GM23338 (cell line): ENCODE measurements around the gene FAM228B. TPM values are rescaled to one million over a fixed set of nuclear protein-coding genes. Genes with fewer than 3 reads are reported as not detected.

Experiments used
- ATAC-seq: fragments of 200-7000 bp; cut with Tn5 transposase; 3 replicates; pipeline ENCODE4 v1.9.1; 2020
- DNase-seq: peaks from one replicate; pipeline ENCODE4 v3.0.0-alpha.2; 2015; ENCODE audit warnings: low spot score
- H2AFZ ChIP-seq: fragments of 200-600 bp; sonication (generic); 2 replicates; pipeline ENCODE4 v1.8.0; 2016; ENCODE audit warnings: antibody characterized with exemption, mild to moderate bottlenecking, moderate library complexity
- H3F3A ChIP-seq: fragments of 200-600 bp; sonication (generic); replicated peaks from 2 replicates; pipeline ENCODE4 v1.8.0; 2017; ENCODE audit warnings: antibody characterized with exemption, mixed run types, low read depth
- H3K27ac ChIP-seq: fragments of 200-600 bp; sonication (generic); 2 replicates; pipeline ENCODE4 v1.6.1; 2016; ENCODE audit warnings: low read depth
- H3K27me3 ChIP-seq: fragments of 200-600 bp; sonication (generic); 2 replicates; pipeline ENCODE4 v1.8.0; 2016; ENCODE audit warnings: mild to moderate bottlenecking, mixed run types, moderate library complexity; ENCODE audit not compliant: insufficient read depth
- H3K36me3 ChIP-seq: fragments of 200-600 bp; sonication (generic); 2 replicates; pipeline ENCODE4 v1.8.0; 2016; ENCODE audit warnings: mild to moderate bottlenecking; ENCODE audit not compliant: insufficient read depth
- H3K4me1 ChIP-seq: fragments of 200-600 bp; sonication (generic); 2 replicates; pipeline ENCODE4 v1.8.0; 2016; ENCODE audit warnings: mild to moderate bottlenecking, moderate library complexity; ENCODE audit not compliant: insufficient read depth
- H3K4me2 ChIP-seq: fragments of 200-600 bp; sonication (generic); 2 replicates; pipeline ENCODE4 v1.7.1; 2017; ENCODE audit warnings: mixed run types
- H3K4me3 ChIP-seq: fragments of 200-600 bp; sonication (generic); 2 replicates; pipeline ENCODE4 v1.6.1; 2016; ENCODE audit warnings: mixed run types
- H3K79me2 ChIP-seq: fragments of 200-600 bp; sonication (generic); replicated peaks from 2 replicates; pipeline ENCODE4 v1.8.0; 2017; ENCODE audit warnings: mild to moderate bottlenecking; ENCODE audit not compliant: insufficient read depth
- H3K9me2 ChIP-seq: fragments of 200-600 bp; sonication (generic); 2 replicates; pipeline ENCODE4 v1.8.0; 2017; ENCODE audit not compliant: insufficient read depth
- H4K20me1 ChIP-seq: fragments of 200-600 bp; sonication (generic); replicated peaks from 2 replicates; pipeline ENCODE4 v1.8.0; 2017; ENCODE audit warnings: mild to moderate bottlenecking; ENCODE audit not compliant: insufficient read depth
- H3K27ac Mint-ChIP-seq: 2 replicates; pipeline ENCODE4 v1.8.0; 2020; ENCODE audit warnings: inconsistent platforms, mild to moderate bottlenecking, moderate library complexity, mixed read lengths
- H3K27me3 Mint-ChIP-seq: 3 replicates; pipeline ENCODE4 v1.8.0; 2022; ENCODE audit warnings: low read depth, mild to moderate bottlenecking, moderate library complexity, mixed read lengths, inconsistent platforms; ENCODE audit not compliant: insufficient read depth, poor library complexity
- H3K36me3 Mint-ChIP-seq: 3 replicates; pipeline ENCODE4 v1.8.0; 2021; ENCODE audit warnings: low read depth, mild to moderate bottlenecking, inconsistent platforms, moderate library complexity, mixed read lengths
- H3K4me1 Mint-ChIP-seq: 3 replicates; pipeline ENCODE4 v1.8.0; 2020; ENCODE audit warnings: mild to moderate bottlenecking, inconsistent platforms, mixed read lengths
- H3K4me3 Mint-ChIP-seq: 3 replicates; pipeline ENCODE4 v1.8.0; 2021; ENCODE audit warnings: moderate library complexity, mild to moderate bottlenecking, inconsistent platforms, mixed read lengths
- H3K9me3 Mint-ChIP-seq: 3 replicates; pipeline ENCODE4 v1.8.0; 2020; ENCODE audit warnings: moderate library complexity, mild to moderate bottlenecking, inconsistent platforms, mixed read lengths
- CREB1 ChIP-seq: fragments of 250-450 bp; sonication (Bioruptor Pico); IDR thresholded peaks from 2 replicates; pipeline ENCODE4 v1.5.0; 2020; ENCODE audit warnings: low read depth, mild to moderate bottlenecking, moderate library complexity
- CTCF ChIP-seq, 2 experiments: fragments of 200-600 bp in 1 of 2; sonication (generic) in 1 of 2; conservative IDR thresholded peaks; 2 replicates each; pipeline versions ENCODE4 v1.5.1 to v1.6.1; 2016 to 2017; ENCODE audit warnings: antibody characterized with exemption in 2 of 2, low read depth in 2 of 2, mild to moderate bottlenecking in 2 of 2, moderate library complexity in 1 of 2
- EZH2 ChIP-seq: fragments of 200-600 bp; sonication (generic); IDR thresholded peaks from one replicate; pipeline ENCODE4 v1.8.0; 2017; ENCODE audit warnings: antibody characterized with exemption, mild to moderate bottlenecking, low read depth; ENCODE audit not compliant: unreplicated experiment
- EZH2phosphoT487 ChIP-seq: fragments of 200-600 bp; sonication (generic); IDR thresholded peaks from one replicate; pipeline ENCODE4 v1.8.1; 2018; ENCODE audit warnings: antibody characterized with exemption; ENCODE audit not compliant: unreplicated experiment
- JUNB ChIP-seq: IDR thresholded peaks from one replicate; pipeline ENCODE4 v1.6.1; 2016; ENCODE audit warnings: antibody characterized with exemption; ENCODE audit not compliant: unreplicated experiment
- NANOG ChIP-seq: IDR thresholded peaks from 2 replicates; pipeline ENCODE4 v1.6.1; 2016; ENCODE audit warnings: antibody characterized with exemption, borderline replicate concordance
- POLR2AphosphoS5 ChIP-seq: IDR thresholded peaks from 2 replicates; pipeline ENCODE4 v1.6.1; 2016; ENCODE audit warnings: antibody characterized with exemption, low read depth
- REST ChIP-seq: IDR thresholded peaks from one replicate; pipeline ENCODE4 v1.6.1; 2018; ENCODE audit warnings: antibody characterized with exemption; ENCODE audit not compliant: unreplicated experiment
- STAT1 ChIP-seq: IDR thresholded peaks from one replicate; pipeline ENCODE4 v1.6.1; 2016; ENCODE audit warnings: antibody characterized with exemption; ENCODE audit not compliant: unreplicated experiment
- ZNF114 ChIP-seq: fragments of 250-450 bp; sonication (Bioruptor Pico); IDR thresholded peaks from 2 replicates; pipeline ENCODE4 v1.5.0; 2020; ENCODE audit warnings: mild to moderate bottlenecking, moderate library complexity
- ZNF331 ChIP-seq: fragments of 250-450 bp; sonication (Bioruptor Pico); IDR thresholded peaks from 2 replicates; pipeline ENCODE4 v1.5.0; 2020; ENCODE audit warnings: low read depth, mild to moderate bottlenecking, moderate library complexity
- ZNF462 ChIP-seq: fragments of 250-450 bp; sonication (Bioruptor Pico); IDR thresholded peaks from 2 replicates; pipeline ENCODE4 v1.5.0; 2020; ENCODE audit warnings: mild to moderate bottlenecking, moderate library complexity
- polyA plus RNA-seq: library from polyadenylated mRNA; unstranded; fragments of >200 nt; fragmentation: Nextera tagmentation; extraction: Ambion mirVana; gene quantifications from 2 replicates; pipeline ENCODE4 v1.2.1, GENCODE V29; 2016
- total RNA-seq: library from RNA; depleted of rRNA; stranded (reverse); fragments of >200 nt; shearing (Covaris generic); gene quantifications from 2 replicates; pipeline ENCODE4 v1.2.3, GENCODE V29; 2014
- TF ChIP-seq, protein P1 (sequence below): IDR thresholded peaks from 2 replicates; pipeline ENCODE4 v1.6.1; 2016; ENCODE audit warnings: antibody characterized with exemption

The FAM228B gene
- total and polyA plus RNA-seq, 2 experiments from 2014 or later, result 3.4 to 7.9 TPM

DNA sequence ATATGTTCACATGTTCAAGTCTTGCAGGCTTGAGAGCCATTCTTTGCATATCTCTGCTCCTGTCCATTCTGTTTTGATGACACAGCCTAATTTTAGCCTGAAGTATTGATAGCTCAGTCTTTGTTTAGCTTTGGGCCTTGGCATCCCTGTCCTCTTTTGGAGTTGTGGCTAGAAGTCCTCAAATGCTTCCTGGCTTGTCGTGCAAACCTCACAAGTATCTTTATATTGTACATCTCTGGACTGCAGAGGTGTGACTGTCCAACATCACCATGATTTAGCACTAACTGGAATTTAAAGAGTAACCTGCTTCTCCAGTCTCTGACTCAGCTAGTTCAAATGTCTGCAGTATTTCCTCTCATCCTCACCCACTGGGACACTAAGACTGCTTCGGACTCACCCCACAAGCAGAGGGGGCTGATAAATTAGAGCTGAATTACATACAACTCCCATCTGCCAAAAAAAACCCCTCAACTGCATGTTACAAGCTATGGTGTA is 11.8 kb upstream of the FAM228B start:
- H3K27me3 ChIP-seq, result no peaks in the 10 kb centered on the region
- TF ChIP-seq ZNF114 (CRISPR knock-in tag) (no peak), NANOG (no peak), CREB1 (CRISPR knock-in tag) (no peak), EZH2 (no peak), JUNB (no peak), POLR2AphosphoS5 (no peak), ZNF331 (CRISPR knock-in tag) (no peak), STAT1 (no peak), ZNF462 (CRISPR knock-in tag) (no peak), CTCF (conservative IDR thresholded peaks at IDR 0.05; ENCODE audit: low read depth in 2 of 2) (no peak), EZH2phosphoT487 (no peak), REST (no peak)
- TF ChIP-seq, protein P1, sequence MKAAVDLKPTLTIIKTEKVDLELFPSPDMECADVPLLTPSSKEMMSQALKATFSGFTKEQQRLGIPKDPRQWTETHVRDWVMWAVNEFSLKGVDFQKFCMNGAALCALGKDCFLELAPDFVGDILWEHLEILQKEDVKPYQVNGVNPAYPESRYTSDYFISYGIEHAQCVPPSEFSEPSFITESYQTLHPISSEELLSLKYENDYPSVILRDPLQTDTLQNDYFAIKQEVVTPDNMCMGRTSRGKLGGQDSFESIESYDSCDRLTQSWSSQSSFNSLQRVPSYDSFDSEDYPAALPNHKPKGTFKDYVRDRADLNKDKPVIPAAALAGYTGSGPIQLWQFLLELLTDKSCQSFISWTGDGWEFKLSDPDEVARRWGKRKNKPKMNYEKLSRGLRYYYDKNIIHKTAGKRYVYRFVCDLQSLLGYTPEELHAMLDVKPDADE, result no peak
- Mint-ChIP-seq H3K36me3 (peaks cover 16% of the 10 kb centered on the region; the same call in 2 of the 3 replicates), H3K4me1 (no peaks in the 10 kb centered on the region), H3K4me3 (no peak overlapping the region), H3K27me3 (peaks cover 2% of the 10 kb centered on the region), H3K27ac (no peak overlapping the region), H3K9me3 (peaks cover 22% of the 10 kb centered on the region)
- H3K27ac ChIP-seq, result no peak overlapping the region
- H3K4me3 ChIP-seq, result no peak overlapping the region
- no peaks in the 10 kb centered on the region for H3K79me2 ChIP-seq
- no peaks in the 10 kb centered on the region for H3K9me2 ChIP-seq
- H3K4me2 ChIP-seq, result no peak overlapping the region
- DNase-seq, result no peak
- H3K36me3 ChIP-seq, result peaks cover 3% of the 10 kb centered on the region; the same call in 1 of the 2 replicates
- no peaks in the 10 kb centered on the region for H3F3A ChIP-seq
- no peaks in the 10 kb centered on the region for H4K20me1 ChIP-seq
- H2AFZ ChIP-seq, result no peak overlapping the region
- no peak for ATAC-seq
- H3K4me1 ChIP-seq, result no peaks in the 10 kb centered on the region
